HG02759 (cell line): ENCODE results near the gene ABCC4.

Source experiments
- ATAC-seq: cut with Tn5 transposase; IDR thresholded peaks from one replicate; pipeline ENCODE4 v1.9.1; 2021; ENCODE audit warnings: mild to moderate bottlenecking, moderate library complexity; ENCODE audit not compliant: unreplicated experiment

Gene ABCC4

DNA sequence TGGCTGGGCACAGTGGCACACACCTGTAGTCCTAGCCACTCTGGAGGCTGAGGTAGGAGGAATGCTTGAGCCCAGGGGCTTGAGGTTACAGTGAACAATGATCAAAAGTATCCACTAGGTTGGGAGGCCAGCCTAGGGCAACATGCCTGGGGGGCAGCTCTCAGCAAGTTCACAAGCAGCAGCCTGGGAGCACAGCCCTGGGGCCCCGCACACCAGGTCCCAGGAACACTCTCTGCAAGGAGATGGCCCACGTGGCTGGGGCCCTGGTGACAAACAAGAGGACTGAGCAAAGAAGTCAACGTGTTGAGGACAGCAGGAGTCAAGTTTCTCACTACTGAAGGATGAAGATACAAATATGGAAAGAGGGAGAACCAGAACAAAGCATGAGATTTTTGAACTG, 39.3 kb downstream of the ABCC4 start:
- ATAC-seq, result no peak

GRCh38 chr13:95260031-95260525, 41.2 kb downstream of the ABCC4 start:
- peak; percentile 53 for ATAC-seq

GRCh38 chr13:95258619-95259194, 42.5 kb downstream of the ABCC4 start:
- peak; percentile 70 for ATAC-seq

DNA sequence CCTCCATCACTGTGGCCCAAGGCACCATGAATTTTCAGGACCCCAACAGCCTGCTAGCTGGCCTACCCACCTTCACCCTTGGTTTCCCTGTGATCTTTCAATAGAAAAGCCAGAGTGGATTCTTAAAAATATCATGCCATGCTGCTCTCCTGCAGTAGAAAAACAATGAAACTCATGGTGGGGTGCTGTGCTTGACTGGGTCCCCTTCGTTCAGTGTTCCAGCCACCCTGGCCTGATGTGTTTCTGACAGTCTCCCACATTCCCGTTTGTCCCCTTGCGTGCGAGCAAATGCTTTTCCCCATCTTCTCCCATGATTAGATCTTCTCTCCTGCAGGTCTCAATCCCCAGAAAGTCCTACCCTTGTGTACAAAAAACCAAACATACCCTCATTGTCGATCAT, 43.2 kb downstream of the ABCC4 start:
- no peak for ATAC-seq

- ATAC-seq, result no peak
These were observed 45.2 kb downstream of the ABCC4 start for GRCh38 chr13:95256091-95256490.

DNA sequence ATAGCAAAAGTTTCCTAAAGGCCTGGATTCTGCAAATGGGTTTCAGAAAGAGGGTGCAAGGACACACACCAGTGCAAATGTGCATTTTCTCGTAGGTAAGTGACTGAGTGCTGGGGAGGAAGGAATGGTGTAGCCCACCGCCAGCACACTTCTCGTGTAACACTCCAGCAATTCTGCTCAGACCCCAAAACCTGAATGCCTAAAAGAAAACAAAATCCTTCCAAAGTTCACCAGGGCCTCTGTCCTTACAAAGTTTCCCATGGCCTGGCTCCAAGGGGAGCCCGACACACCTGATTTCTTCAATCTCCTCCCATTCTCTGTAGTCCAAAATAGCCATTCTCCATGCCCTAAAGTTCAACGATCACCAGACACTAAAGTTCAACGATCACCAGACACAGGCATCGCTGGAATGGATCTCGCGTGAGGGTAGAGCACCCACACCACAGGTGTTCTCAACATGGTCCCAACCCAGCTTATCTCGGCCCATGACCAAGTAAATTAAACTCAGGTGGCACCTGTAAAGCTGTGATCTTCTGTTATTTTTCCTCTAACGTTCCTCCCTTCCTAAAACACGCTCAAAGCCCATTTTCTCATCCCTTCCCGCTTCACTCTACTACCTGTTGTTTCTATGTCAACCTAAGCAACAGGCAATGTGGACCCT, 46.0 kb downstream of the ABCC4 start:
- no peak for ATAC-seq

- no peak for ATAC-seq
These were observed 46.9 kb downstream of the ABCC4 start for GRCh38 chr13:95254339-95254738.

DNA sequence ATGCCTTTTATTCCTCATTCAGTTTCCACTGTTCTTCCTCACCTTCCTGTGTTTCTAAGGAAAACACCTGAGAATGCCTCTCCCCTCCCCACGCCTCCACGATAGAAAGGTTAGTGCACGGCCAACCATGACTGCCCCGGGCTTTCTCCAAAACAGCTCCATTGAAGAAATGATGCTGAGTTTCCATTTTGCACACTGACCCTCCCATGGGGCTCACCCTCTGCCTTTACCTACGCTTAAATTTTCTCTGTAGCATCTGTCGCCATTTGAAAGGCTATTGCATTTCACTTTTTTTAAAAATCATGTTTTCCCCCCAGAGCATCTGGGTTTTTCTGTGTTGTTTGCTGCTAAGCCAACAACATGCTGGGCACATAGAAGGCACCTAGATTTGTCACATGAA, 48.2 kb downstream of the ABCC4 start:
- peak; percentile 39 for ATAC-seq

- ATAC-seq, result peak; percentile 48
These were observed 49.6 kb downstream of the ABCC4 start for GRCh38 chr13:95251641-95252040.

DNA sequence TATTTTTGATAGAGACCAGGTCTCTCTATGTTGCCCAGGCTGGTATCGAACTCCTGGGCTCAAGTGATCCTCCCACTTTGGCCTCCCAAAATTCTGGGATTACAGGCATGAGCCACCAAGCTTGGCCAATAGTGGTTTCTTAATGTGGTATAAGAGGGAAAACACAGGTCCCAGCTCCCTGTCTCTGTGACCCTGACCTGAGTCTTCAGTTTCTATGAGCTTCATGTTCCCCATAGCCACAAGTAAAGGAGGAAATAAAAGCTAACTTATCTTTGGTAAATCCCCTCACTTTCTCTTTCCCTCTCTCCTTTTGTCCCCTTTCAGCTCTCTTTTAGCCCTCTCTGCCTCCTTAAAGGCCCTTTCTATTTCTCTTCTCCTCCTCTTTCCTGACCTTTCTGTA, 50.3 kb downstream of the ABCC4 start:
- peak; percentile 49 for ATAC-seq

DNA sequence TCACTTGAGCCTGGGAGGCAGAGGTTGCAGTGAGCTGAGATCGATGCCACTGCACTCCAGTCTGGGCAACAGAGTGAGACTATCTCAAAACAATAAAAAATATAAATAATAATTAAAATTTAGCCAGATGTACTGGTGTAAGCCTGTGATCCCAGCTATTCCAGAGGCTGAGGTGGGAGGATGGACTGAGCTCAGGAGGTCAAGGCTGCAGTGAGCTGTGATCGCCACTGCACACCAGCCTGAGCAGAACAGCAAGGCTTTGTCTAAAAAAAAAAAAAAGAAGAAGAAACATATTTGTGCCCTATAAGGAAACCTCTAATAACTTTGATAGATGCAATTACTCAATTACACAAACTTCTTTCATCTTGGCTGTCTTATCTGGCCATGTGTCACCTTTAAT, 52.3 kb downstream of the ABCC4 start:
- no peak for ATAC-seq

DNA sequence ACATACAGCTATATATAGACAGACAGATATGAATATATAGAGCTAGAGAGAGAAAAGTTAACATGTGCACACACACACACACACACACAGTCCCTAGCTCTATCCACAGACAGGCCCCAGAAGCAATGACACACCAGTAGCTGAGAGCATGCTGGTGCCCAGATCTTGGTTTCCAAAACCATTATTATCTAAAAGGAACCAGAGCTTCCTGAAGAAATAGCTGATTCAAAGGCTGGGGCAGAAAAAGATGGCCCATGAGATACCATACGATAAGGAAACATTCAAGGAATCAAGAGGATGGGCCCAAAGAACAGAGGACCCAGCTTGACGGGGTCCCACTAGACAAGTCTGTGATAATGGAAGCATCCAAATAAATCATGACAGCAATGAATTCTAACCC, 53.4 kb downstream of the ABCC4 start:
- no peak for ATAC-seq

DNA sequence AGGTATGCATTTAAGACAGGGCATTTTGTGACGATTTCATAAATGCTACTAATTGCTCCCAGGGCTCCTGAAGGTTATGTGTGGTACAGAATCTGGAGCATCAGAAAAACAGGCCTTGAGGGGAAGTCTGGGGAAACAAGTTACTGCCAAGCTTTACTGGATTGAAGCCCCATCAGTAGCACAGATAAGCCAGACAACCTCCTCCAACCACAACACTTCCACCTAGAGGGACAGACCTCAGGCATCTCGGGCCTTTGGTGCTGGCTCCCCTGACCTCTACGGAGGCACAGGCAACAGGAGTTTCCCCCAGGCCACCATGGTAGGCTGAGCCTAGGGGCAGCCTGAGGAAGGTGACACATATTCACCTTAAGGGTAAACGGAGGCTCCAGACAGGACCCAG, 54.1 kb downstream of the ABCC4 start:
- no peak for ATAC-seq

DNA sequence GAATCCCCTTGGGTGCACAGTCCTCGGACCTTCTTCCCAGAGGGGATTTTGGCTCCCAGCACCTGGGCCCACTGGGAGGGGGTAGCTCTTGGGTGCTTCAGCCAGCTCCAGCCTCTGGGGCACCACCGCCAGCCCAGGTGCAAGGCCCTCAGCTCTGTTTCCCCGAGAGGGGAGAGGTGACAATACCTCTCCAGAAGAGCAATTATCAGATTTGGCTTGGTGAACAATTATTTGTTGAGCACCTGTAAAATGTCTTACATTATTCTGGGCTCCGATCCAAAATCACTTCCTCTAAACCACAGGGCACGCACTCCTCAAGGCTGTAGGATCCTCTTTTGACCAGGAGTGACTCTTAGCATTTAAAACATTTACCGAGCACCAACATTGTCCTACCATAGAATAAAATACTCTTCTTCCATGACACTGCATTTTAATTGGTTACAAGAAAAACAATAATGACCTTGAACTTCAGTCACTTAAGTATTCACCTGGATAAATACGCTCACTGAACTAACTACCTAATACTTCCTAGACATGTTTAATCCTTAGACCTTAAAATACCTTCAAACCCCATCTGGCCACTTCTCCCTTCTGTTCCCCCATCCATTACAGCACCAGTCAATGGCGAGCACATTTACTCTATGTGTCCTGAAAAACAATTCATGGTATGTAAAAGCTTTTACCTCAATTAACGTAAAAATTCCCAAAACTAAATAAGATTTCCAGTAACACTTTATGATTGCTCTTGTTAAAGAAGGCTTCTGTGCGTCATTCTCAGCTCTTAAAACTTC, 54.8 kb downstream of the ABCC4 start:
- no peak for ATAC-seq

GRCh38 chr13:95245071-95245470, 56.2 kb downstream of the ABCC4 start:
- ATAC-seq, result no peak

DNA sequence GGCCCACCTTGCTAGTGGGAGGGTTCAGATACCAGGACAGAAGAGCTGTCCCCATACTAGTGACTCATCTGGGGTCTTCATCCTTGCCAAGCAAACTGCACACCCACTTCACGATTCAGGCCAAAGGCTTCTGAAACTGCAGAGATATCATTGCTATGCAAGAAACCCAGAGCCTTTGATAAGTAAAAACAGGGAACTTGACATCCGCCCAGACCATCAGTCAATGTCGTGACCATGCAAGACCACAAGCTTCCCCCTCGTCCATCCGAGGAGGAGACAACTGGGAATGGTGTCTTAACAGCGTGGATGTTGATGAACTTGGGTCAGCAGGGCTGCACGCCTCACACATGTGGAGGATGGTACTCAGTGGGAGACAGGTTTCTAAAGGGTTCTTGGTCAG, 58.0 kb downstream of the ABCC4 start:
- ATAC-seq, result no peak

DNA sequence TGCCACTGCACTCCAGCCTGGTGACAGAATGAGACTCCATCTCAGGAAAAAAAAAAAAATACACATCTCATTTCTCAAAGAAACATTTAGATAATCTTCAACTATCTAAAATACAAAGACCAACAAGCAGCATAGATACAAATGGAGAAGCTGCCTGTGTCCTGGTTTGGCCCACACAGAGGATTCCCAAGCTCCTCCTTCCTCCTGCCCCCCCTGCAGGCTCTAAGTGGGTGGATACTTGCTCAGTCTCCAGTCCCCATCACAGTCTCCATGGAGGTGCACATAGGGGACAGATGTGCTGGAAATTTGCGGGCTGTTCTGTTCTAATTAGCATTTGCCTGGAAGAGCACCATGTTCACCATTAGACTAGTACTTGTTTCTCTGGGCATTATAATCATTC, 59.9 kb downstream of the ABCC4 start:
- ATAC-seq, result no peak

- peak; percentile 46 for ATAC-seq
These were observed 62.0 kb downstream of the ABCC4 start for GRCh38 chr13:95239283-95239682.

GRCh38 chr13:95237310-95237870, 63.9 kb downstream of the ABCC4 start:
- ATAC-seq, result no peak

GRCh38 chr13:95236774-95237173, 64.5 kb downstream of the ABCC4 start:
- ATAC-seq, result no peak

DNA sequence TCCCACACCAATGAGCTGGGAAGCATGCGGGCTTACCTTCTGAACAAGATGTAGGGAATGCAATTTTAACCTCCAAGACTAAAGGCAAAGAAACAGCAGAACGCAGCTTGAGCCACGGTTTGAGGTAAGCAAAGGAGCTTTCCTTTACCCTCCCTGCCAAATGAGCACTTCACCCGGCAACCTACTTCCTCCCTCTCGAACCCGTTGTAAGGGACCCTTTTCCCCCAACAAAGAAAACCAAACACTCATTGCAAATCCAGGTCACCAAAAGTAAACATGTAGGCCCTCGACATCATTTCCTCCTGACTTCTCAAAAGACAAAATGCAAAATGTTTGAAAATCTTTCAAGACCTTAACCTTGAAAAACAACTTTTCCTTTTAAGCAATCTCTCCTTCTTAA, 65.3 kb downstream of the ABCC4 start:
- ATAC-seq, result no peak
